K562 (cell line): Measurements from ENCODE around the gene WASF2. TPM values are rescaled to one million over a fixed set of nuclear protein-coding genes. Genes with fewer than 3 reads are reported as not detected.

ENCODE experiments used
- NR1H2 ChIP-seq: sonication (generic); formaldehyde crosslinking; IDR thresholded peaks from 2 replicates; pipeline ENCODE4 v1.4.0; 2020; ENCODE audit warnings: mild to moderate bottlenecking, missing genetic modification reagents
- TBL1XR1 ChIP-seq, 2 experiments: IDR thresholded peaks; 2 replicates each; pipeline ENCODE4 v1.6.1; 2012; ENCODE audit warnings: improper control_type of control experiment in 2 of 2, low read length in 2 of 2, mild to moderate bottlenecking in 1 of 2
- polyA plus RNA-seq, 8 experiments: library from polyadenylated mRNA; depleted of rRNA in 4 of 8; stranded (reverse) in 5 of 8; unstranded in 3 of 8; fragments of >200 nt; fragmentation: Nextera tagmentation in 2 of 8; fragmentation: Illumina TruSeq in 1 of 8; extraction: Ambion mirVana in 2 of 8; extraction: Trizol in 1 of 8; gene quantifications; 2 replicates each; pipeline versions ENCODE4 v1.2.1 to v1.2.3, GENCODE V29; 2011 to 2014; ENCODE audit warnings: inconsistent platforms in 1 of 8, missing spikeins in 1 of 8
- total RNA-seq, 7 experiments: library from RNA; depleted of rRNA in 6 of 7; stranded (reverse); fragments of >200 nt in 6 of 7; fragmentation: Illumina TruSeq in 2 of 7; extraction: Trizol in 2 of 7; gene quantifications; 2 replicates each; pipeline versions ENCODE4 v1.2.1 to v1.2.3, GENCODE V29; 2011 to 2021; ENCODE audit warnings: low replicate concordance in 1 of 7
- TF ChIP-seq, protein P1 (sequence below): fragments of 450-650 bp; formaldehyde crosslinking; IDR thresholded peaks from 2 replicates; pipeline ENCODE4 v1.4.0; 2022; ENCODE audit warnings: missing genetic modification characterization
- TF ChIP-seq, protein P2 (sequence below): fragments of 250-450 bp; sonication (Bioruptor Pico); IDR thresholded peaks from 2 replicates; pipeline ENCODE4 v1.5.0; 2022; ENCODE audit warnings: mild to moderate bottlenecking
- TF ChIP-seq, protein P3 (sequence below), 2 experiments: fragments of 450-650 bp; conservative IDR thresholded peaks; 2 replicates each; pipeline ENCODE4 v1.6.1; 2017; ENCODE audit warnings: mild to moderate bottlenecking in 2 of 2, moderate library complexity in 2 of 2
- TF ChIP-seq, protein P4 (sequence below): sonication (generic); formaldehyde crosslinking; IDR thresholded peaks from 2 replicates; pipeline ENCODE4 v1.8.1; 2023; ENCODE audit warnings: mild to moderate bottlenecking, missing genetic modification reagents

The WASF2 gene
- total and polyA plus RNA-seq, 9 of the 15 experiments (the other 6 are each of a cell fraction or from before 2014, with no cell fraction given): 8.2 to 163 (median 31.2) TPM

DNA sequence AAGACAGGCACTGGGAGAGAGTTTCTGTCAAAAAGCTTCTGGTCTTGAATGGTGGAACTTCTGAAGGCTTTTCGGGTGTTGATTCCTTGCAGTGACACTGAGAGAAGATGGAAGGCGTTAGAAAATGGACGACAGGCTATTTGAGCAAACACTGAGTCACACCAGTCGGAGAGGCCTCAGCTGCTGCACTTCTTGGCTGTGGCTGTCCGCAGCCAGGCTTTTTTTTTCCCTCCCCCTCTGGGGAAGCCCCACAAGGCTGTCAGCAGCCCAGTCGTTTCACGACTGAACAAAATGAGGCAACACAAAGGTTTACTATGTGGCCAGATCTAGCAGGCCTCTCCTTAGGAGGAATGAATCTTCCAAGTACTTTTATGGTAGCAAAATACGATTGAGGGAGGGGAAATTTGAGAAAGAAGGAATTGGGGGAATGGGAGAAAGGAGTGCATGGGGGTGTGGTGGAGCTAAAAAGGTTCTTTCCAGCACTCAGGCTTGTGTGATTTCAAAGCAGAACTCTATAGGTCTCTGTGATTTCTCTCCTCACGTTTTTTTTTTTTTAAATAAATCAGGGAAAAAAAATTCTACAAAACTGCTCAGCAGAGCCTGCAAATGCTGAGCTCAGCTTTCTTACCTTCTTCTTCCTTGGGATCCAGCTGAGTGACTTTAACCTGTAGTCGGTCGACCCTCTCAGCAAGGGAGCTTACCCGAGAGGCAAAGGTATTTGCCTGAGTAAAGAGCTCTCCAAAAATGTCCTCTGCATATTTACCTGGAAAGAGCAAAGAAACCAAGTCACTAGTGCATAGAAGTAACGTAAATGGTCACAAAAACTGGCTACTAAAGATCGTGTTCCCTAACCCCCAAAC lies 71.4 kb downstream of the WASF2 start (continued):
- TF ChIP-seq, protein P1, sequence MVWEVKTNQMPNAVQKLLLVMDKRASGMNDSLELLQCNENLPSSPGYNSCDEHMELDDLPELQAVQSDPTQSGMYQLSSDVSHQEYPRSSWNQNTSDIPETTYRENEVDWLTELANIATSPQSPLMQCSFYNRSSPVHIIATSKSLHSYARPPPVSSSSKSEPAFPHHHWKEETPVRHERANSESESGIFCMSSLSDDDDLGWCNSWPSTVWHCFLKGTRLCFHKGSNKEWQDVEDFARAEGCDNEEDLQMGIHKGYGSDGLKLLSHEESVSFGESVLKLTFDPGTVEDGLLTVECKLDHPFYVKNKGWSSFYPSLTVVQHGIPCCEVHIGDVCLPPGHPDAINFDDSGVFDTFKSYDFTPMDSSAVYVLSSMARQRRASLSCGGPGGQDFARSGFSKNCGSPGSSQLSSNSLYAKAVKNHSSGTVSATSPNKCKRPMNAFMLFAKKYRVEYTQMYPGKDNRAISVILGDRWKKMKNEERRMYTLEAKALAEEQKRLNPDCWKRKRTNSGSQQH: no peak
- no peak for TF ChIP-seq NR1H2 (CRISPR knock-in tag)
- TF ChIP-seq, protein P2, sequence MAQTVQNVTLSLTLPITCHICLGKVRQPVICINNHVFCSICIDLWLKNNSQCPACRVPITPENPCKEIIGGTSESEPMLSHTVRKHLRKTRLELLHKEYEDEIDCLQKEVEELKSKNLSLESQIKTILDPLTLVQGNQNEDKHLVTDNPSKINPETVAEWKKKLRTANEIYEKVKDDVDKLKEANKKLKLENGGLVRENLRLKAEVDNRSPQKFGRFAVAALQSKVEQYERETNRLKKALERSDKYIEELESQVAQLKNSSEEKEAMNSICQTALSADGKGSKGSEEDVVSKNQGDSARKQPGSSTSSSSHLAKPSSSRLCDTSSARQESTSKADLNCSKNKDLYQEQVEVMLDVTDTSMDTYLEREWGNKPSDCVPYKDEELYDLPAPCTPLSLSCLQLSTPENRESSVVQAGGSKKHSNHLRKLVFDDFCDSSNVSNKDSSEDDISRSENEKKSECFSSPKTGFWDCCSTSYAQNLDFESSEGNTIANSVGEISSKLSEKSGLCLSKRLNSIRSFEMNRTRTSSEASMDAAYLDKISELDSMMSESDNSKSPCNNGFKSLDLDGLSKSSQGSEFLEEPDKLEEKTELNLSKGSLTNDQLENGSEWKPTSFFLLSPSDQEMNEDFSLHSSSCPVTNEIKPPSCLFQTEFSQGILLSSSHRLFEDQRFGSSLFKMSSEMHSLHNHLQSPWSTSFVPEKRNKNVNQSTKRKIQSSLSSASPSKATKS (CRISPR knock-in tag): no peak
- TF ChIP-seq, protein P3, sequence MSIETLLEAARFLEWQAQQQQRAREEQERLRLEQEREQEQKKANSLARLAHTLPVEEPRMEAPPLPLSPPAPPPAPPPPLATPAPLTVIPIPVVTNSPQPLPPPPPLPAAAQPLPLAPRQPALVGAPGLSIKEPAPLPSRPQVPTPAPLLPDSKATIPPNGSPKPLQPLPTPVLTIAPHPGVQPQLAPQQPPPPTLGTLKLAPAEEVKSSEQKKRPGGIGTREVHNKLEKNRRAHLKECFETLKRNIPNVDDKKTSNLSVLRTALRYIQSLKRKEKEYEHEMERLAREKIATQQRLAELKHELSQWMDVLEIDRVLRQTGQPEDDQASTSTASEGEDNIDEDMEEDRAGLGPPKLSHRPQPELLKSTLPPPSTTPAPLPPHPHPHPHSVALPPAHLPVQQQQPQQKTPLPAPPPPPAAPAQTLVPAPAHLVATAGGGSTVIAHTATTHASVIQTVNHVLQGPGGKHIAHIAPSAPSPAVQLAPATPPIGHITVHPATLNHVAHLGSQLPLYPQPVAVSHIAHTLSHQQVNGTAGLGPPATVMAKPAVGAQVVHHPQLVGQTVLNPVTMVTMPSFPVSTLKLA (conservative IDR thresholded peaks at IDR 0.05): no peak
- no peak for TF ChIP-seq TBL1XR1 (IDR thresholded peaks at IDR 0.05; ENCODE audit: low read length in 2 of 2)
- TF ChIP-seq, protein P4, sequence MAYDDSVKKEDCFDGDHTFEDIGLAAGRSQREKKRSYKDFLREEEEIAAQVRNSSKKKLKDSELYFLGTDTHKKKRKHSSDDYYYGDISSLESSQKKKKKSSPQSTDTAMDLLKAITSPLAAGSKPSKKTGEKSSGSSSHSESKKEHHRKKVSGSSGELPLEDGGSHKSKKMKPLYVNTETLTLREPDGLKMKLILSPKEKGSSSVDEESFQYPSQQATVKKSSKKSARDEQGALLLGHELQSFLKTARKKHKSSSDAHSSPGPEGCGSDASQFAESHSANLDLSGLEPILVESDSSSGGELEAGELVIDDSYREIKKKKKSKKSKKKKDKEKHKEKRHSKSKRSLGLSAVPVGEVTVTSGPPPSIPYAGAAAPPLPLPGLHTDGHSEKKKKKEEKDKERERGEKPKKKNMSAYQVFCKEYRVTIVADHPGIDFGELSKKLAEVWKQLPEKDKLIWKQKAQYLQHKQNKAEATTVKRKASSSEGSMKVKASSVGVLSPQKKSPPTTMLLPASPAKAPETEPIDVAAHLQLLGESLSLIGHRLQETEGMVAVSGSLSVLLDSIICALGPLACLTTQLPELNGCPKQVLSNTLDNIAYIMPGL: no peak
